Measurements from ENCODE around the gene NLRX1. TPM values are rescaled to one million over a fixed set of nuclear protein-coding genes. Genes with fewer than 3 reads are reported as not detected.

Gene NLRX1
- total RNA-seq, 1 experiment from 2014 or later: 7.2 TPM

DNA sequence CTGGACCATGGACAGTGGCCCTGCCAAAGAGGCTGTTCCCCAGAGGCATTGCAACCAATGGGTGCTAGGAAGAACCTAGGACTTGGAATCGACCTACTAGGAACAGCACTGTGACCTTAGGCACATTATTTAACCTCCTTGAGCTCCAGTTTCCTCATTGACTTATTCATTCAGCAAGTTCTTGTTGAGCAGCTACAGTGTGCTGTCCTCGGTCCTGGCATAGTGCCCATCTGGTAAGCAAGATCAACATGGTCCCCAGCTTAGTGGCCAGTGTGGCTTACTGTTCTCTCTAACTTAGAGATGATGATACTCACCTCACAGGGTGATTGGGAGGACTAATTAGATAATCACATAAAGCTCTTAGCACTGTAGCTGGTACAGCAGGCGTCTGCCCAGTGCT lies 11.5 kb upstream of the NLRX1 start:
- intact Hi-C loops (cut with micrococcal nuclease; ENCODE audit: unreplicated experiment): no loop called here
- DNase-seq: no peak
- no peaks in the 10 kb centered on the region for H3K36me3 Mint-ChIP-seq (ENCODE audit: insufficient read depth, unreplicated experiment)

DNA sequence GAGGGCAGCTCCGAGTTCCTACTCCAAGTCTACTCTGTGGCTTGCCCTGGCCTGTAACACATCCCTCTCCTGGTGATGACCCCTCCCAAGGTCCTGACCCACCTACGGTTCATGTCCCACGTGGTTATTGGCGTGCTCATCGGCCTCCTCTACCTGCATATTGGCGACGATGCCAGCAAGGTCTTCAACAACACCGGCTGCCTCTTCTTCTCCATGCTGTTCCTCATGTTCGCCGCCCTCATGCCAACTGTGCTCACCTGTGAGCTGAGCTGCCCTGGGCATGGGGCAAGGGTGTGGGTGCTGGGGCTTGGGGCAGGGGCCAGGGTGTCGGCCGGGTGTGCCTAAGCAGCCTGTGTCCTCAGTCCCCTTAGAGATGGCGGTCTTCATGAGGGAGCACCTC lies 10.1 kb upstream of the NLRX1 start:
- Histone ChIP-seq H3K4me1 (no peaks in the 10 kb centered on the region), H3K9me3 (no peaks in the 10 kb centered on the region), H3K36me3 (ENCODE audit: control insufficient read depth, insufficient read depth, low read length) (no peaks in the 10 kb centered on the region), H3K27me3 (replicated peaks; ENCODE audit: control insufficient read depth, insufficient read depth, low read length) (no peaks in the 10 kb centered on the region), H3K4me3 (ENCODE audit: low read depth, low read length) (no peak overlapping the region)
- ChIA-PET CTCF (no interaction called here), POLR2A (no interaction called here)
- BruUV-seq (replicated peaks): no TSS peak
- Mint-ChIP-seq H3K36me3 (ENCODE audit: insufficient read depth, unreplicated experiment) (no peaks in the 10 kb centered on the region), H3K4me1 (ENCODE audit: low read depth, unreplicated experiment) (peaks cover 6% of the 10 kb centered on the region), H3K4me3 (ENCODE audit: unreplicated experiment) (no peak overlapping the region), H3K27me3 (ENCODE audit: insufficient read depth, unreplicated experiment) (peaks cover 16% of the 10 kb centered on the region), H3K27ac (ENCODE audit: unreplicated experiment) (no peak overlapping the region), H3K9me3 (ENCODE audit: unreplicated experiment) (no peaks in the 10 kb centered on the region)
- TF ChIP-seq, protein P1, sequence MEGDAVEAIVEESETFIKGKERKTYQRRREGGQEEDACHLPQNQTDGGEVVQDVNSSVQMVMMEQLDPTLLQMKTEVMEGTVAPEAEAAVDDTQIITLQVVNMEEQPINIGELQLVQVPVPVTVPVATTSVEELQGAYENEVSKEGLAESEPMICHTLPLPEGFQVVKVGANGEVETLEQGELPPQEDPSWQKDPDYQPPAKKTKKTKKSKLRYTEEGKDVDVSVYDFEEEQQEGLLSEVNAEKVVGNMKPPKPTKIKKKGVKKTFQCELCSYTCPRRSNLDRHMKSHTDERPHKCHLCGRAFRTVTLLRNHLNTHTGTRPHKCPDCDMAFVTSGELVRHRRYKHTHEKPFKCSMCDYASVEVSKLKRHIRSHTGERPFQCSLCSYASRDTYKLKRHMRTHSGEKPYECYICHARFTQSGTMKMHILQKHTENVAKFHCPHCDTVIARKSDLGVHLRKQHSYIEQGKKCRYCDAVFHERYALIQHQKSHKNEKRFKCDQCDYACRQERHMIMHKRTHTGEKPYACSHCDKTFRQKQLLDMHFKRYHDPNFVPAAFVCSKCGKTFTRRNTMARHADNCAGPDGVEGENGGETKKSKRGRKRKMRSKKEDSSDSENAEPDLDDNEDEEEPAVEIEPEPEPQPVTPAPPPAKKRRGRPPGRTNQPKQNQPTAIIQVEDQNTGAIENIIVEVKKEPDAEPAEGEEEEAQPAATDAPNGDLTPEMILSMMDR (IDR thresholded peaks at IDR 0.05; ENCODE audit: insufficient read depth in 1 of 2, low read depth in 1 of 2, low read length in 1 of 2, severe bottlenecking in 1 of 2, unreplicated experiment in 1 of 2): no peak
- intact Hi-C loops (cut with micrococcal nuclease; ENCODE audit: unreplicated experiment): no loop called here
- no peak for DNase-seq

More for the DNA sequence above, 11.5 kb upstream of the NLRX1 start:
- no peak overlapping the region for H3K4me3 ChIP-seq (ENCODE audit: low read depth, low read length)
- no peaks in the 10 kb centered on the region for H3K9me3 Mint-ChIP-seq (ENCODE audit: unreplicated experiment)
- TF ChIP-seq, protein P1 (IDR thresholded peaks at IDR 0.05; ENCODE audit: insufficient read depth in 1 of 2, low read depth in 1 of 2, low read length in 1 of 2, severe bottlenecking in 1 of 2, unreplicated experiment in 1 of 2): no peak
- no TSS peak for BruUV-seq (replicated peaks)
- no peaks in the 10 kb centered on the region for H3K4me1 ChIP-seq
- ChIA-PET POLR2A (no interaction called here), CTCF (interaction anchor here (0.6 to 3.8 kb wide), 6 partner anchors 8 to 55 kb away, joined by 3 to 19 read pairs (median 5); partner anchors contain the start of genes ABCG4, CBL, DPAGT1 and NHERF4)
- H3K4me3 Mint-ChIP-seq (ENCODE audit: unreplicated experiment): no peak overlapping the region
- H3K4me1 Mint-ChIP-seq (ENCODE audit: low read depth, unreplicated experiment): peaks cover 6% of the 10 kb centered on the region
- no peaks in the 10 kb centered on the region for H3K36me3 ChIP-seq (ENCODE audit: control insufficient read depth, insufficient read depth, low read length)
- H3K27ac Mint-ChIP-seq (ENCODE audit: unreplicated experiment): no peak overlapping the region
- H3K9me3 ChIP-seq: no peaks in the 10 kb centered on the region
- H3K27me3 ChIP-seq (replicated peaks; ENCODE audit: control insufficient read depth, insufficient read depth, low read length): no peaks in the 10 kb centered on the region
- peaks cover 13% of the 10 kb centered on the region for H3K27me3 Mint-ChIP-seq (ENCODE audit: insufficient read depth, unreplicated experiment)

DNA sequence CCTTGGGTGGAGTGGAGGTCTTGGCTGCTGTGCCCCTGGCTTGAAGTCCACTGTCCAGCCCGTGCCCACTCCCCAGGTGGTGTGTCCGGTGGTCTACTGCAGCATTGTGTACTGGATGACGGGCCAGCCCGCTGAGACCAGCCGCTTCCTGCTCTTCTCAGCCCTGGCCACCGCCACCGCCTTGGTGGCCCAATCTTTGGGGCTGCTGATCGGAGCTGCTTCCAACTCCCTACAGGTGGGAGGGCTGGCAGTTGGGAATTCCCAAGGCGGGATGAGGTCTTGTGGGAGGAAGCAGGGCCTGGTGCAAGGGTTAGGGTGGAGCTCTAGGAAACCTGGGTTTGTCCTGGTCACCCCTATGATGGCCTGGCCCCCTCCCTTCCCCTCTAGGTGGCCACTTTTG lies 8.4 kb upstream of the NLRX1 start:
- H3K4me1 Mint-ChIP-seq (ENCODE audit: low read depth, unreplicated experiment): peaks cover 6% of the 10 kb centered on the region
- H3K4me3 Mint-ChIP-seq (ENCODE audit: unreplicated experiment): no peak overlapping the region
- intact Hi-C loops (cut with micrococcal nuclease; ENCODE audit: unreplicated experiment): no loop called here
- Histone ChIP-seq H3K4me1 (no peaks in the 10 kb centered on the region), H3K9me3 (no peaks in the 10 kb centered on the region), H3K4me3 (ENCODE audit: low read depth, low read length) (no peak overlapping the region), H3K36me3 (ENCODE audit: control insufficient read depth, insufficient read depth, low read length) (no peaks in the 10 kb centered on the region), H3K27me3 (replicated peaks; ENCODE audit: control insufficient read depth, insufficient read depth, low read length) (no peaks in the 10 kb centered on the region)
- peaks cover 13% of the 10 kb centered on the region for H3K27me3 Mint-ChIP-seq (ENCODE audit: insufficient read depth, unreplicated experiment)
- TF ChIP-seq, protein P1 (IDR thresholded peaks at IDR 0.05; ENCODE audit: insufficient read depth in 1 of 2, low read depth in 1 of 2, low read length in 1 of 2, severe bottlenecking in 1 of 2, unreplicated experiment in 1 of 2): no peak
- BruUV-seq (replicated peaks): no TSS peak
- H3K9me3 Mint-ChIP-seq (ENCODE audit: unreplicated experiment): no peaks in the 10 kb centered on the region
- POLR2A ChIA-PET: no interaction called here
- CTCF ChIA-PET: no interaction called here
- no peak overlapping the region for H3K27ac Mint-ChIP-seq (ENCODE audit: unreplicated experiment)
- H3K36me3 Mint-ChIP-seq (ENCODE audit: insufficient read depth, unreplicated experiment): no peaks in the 10 kb centered on the region
- DNase-seq: no peak

Data from Caco-2 (cell line).